HTR-8/SVneo (cell line): Measurements from ENCODE around the gene RAB8A.
"Not testable (repeated sequence)": the region's sequence is repeated elsewhere in the genome, so short reads cannot be mapped to it uniquely, and the experiment has no call there.

Experiments
- DNase-seq: peaks from one replicate; pipeline ENCODE4 v3.0.0; 2011; ENCODE audit warnings: low spot score, mixed read lengths; ENCODE audit not compliant: insufficient read length
- FAIRE-seq: peaks from 2 replicates; lab custom pipeline; 2011; peaks lifted over from hg19 to GRCh38; lab: Jason Lieb, UNC

RAB8A gene

DNA sequence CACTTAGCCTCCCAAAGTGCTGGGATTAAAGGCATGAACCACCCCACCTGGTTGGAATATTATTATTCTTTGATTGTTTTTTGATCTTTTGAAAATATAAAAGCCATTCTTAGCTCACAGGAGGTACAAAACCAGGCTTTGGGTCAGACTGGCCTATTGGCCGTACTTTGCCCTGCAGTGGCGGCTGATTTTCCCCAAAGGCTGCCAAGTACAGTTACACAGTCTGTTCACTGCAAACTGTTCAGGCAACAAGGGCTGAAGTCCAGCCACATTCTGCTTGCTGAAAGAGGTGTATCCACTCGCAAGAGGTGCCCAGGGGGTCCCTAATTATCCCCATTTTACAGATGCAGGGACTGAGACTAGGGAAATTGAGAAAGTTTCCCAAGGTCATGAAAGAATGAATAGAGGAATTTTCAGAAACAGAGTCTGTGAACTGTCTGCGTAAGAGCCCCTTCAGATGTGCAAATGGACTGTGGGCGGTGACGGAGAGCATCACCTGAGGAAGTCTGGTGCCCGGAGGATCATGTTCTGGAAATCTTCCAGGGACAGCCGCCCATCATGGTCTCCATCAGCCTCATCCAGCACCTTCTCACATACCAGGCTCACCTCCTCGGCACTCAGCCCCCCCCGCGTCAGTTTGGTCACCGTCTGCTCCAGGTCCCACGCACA is 52.7 kb downstream of the RAB8A start:
- DNase-seq (no peak), FAIRE-seq (no peak)

DNA sequence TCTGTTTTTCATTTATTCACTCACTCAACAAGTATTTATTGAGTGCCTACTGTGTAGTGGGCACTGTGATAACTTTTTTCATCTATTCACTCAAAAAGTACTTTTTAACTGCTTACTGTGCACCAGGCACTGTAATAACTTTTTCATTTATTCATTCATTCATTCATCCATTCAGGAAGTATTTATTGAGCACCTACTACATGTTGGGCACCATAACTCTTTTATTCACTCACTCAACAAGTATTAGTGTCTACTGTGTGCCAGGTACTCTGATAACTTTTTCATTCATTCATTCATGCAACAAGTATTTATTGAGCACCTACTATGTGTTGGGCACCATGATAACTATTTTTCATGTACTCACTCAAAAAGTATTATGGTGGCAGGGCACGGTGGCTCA is 54.7 kb downstream of the RAB8A start:
- DNase-seq (no peak), FAIRE-seq (no peak)

DNA sequence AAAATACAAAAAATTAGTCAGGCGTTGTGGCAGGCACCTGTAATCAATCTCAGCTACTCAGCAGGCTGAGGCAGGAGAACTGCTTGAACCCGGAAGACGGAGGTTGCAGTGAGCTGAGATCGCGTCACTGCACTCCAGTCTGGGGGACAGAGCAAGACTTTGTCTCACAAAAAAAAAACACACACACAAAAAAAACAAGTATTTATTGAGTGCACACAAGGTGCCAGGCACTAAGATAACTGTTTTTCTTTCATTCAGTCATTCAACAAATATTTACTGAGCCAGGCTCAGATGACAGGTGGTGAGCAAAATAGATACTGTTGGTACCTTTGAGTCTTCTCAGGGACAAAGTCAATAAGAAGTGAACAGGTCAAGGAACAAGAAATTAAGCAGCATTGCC is 55.4 kb downstream of the RAB8A start:
- peak; percentile 13 for FAIRE-seq
- DNase-seq: no peak

GRCh38 chr19:16168465-16169081 is 56.9 kb downstream of the RAB8A start:
- no peak for FAIRE-seq
- no peak for DNase-seq

GRCh38 chr19:16170134-16170533 is 58.4 kb downstream of the RAB8A start:
- DNase-seq: no peak
- no peak for FAIRE-seq

GRCh38 chr19:16175954-16176353 is 64.3 kb downstream of the RAB8A start:
- no peak for DNase-seq
- no peak for FAIRE-seq

DNA sequence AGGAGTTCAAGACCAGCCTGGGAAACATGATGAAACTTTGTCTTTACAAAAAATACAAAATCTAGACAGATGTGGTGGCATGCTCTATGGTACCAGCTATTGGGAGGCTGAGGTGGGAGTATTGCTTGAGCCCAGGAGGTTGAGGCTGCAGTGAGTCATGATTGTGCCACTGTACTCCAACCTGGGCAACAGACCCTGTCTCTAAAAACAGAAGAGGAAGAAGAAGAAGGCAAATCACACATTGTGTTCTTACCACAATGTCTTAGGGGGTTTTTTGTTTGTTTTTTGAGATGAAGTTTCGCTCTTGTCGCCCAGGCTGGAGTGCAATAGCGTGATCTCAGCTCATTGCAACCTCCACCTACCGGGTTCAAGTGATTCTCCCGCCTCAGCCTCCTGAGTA is 67.2 kb downstream of the RAB8A start:
- FAIRE-seq, DNase-seq: not testable (repeated sequence)

GRCh38 chr19:16180611-16181010 is 68.9 kb downstream of the RAB8A start:
- peak; percentile 62 for DNase-seq
- no peak for FAIRE-seq
